DMS53 treated with DMSO at 0.1 percent for 48 hours (cell line): ENCODE data around the gene LEP.
"Not testable (repeated sequence)": the region's sequence is repeated elsewhere in the genome, so short reads cannot be mapped to it uniquely, and the experiment has no call there.

Source experiments
- DNase-seq: peaks from one replicate; lab custom pipeline; 2025; ENCODE audit not compliant: unreplicated experiment; lab: John Stamatoyannopoulos, UW

LEP gene

DNA sequence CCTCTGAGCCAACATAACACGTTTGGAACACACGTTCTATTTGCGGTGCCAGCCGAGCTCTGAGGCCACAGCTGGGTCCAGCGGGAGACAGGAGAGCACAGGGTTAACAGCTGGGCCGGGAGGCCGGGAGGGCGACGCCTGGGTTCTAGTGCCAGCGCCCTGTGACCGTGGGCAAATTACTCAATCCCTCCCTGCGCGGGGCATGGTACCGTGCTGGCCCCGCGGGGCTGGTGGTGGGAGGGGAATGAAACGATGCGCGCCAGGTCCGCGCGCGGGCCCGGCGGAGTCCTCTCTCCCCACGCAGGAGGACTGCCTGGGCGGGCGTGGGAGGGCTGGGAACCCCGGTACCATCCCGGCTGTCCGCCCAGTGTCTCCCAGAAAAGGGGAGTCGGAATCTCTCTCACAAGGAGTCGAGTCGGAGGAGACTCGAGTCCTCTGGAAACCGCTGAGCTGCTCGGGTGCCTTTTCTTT is 30.4 kb downstream of the LEP start:
- peak; percentile 16 for DNase-seq

DNA sequence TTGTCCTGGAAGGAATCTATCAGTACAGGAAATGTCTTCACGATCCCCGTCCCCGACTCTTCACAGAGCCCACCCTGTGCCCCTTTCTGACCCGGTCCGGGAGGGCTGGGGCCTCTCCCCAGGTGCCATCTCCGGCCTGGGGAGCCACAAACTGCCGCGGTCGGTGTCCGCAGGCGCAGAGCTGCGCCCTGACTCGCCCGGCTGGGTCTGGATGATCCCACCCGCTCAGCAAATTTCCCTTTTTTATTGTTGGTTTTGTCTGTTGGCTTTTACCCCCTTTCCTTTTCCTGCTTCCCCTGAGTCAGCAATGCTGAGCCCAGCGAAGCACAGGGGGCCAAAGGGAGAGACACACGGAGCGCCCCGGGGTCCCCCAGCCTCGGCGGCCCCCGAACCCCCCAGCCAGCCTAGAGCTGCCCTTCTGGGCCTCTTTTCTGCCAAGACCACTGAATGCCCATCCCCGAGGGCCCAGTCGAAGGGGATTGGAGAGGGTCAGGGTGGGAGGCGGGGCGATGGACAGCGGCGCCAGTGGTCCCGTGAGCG is 30.9 kb downstream of the LEP start:
- DNase-seq: no peak

DNA sequence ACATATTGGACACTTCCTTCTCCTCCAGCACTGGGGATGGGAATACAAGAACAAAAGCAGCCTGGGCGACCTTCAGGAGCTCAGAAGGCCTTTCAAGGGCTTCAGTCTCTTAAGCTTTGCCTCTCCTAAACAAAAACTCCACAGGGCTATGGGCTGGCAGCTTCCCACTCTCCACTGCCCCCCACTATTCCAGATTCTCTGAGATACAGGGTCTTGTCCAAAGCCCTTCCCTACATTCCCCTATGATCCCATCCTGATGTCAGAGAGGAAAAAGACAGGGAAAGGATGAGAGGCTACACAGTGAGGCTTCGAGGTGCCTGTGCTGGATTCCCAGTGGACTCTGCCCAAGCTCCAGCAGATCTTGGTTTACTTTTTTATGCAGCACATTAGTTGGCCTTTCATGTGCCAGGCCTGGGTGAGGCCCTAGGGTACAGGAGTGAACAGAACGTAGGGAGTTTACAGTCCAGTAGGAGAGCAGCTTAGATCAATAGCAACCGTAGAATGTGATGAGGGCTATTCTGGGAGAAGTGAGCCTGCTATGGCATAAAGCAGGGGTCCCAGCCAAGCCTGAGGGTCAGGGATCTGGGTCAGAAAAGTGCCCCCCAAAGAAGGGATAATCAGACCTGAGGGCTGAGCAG is 33.3 kb downstream of the LEP start:
- no peak for DNase-seq

DNA sequence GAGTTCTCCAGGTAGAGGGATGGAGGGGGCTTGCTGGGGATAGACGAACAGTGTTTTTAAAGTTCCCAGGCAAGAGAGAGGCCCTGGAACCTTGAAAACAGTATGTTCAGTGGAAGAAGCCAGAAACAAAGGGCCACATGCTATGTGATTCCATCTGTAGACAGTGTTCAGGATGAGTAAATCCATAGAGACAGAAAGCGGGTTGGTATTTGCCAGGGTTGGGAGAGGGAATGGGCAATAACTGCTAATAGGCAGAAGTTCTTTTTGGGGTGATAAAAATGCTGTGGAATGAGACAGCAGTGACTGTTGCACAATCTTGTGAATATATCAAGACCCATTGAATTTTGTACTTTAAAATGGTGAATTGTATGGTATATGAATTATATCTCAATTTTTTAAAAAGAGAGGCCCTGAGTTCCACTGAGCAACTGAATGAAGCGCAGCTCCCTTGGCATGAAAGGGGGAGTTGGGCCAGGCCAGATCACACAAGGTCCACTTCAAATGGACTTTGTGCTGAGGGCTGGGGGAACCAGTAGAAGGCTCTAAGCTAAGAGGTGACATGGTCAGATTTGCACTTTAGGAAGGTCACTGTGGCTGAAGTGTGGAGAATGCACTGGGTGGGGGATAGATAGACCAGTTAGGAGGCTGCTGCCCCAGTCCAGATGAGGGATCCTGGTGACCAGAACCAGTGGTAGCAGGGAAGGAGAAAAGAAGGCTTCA is 34.0 kb downstream of the LEP start:
- no peak for DNase-seq

DNA sequence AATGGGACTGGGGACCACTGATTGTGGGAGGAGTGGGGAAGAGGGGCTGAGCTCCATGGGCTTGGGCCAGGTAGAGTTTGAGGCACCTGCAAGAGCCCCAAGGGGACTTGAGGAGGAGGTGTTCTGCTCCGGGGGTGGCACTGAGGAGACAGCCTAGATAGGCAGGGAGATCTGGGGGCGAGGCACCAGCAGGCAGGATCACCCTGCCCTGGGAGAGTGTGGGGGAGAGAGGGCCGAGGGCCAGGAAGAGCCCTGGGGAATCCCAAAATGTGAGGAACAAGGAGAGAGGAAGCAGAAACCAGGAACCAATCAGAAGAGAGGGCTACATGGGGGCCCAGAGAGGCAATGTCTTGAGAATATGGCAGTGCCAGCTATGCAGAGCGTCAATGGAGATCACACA is 34.6 kb downstream of the LEP start:
- DNase-seq: no peak

DNA sequence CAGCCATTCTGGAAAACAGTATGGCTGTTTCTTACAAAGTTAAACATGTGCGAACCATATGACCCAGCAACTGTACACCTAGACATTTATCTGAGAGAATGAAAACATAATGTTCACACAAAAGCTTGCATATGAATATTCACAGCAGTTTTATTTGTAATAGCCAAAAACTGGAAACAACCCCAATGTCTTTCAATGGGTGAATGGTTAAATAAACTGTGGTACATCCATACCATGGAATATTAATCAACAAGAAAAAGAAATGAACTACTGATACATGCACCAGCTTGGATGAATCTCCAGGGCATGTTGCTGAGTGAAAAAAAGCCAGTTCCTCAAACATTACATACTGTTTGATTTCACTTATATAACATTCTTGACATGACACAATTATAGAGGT is 37.3 kb downstream of the LEP start:
- DNase-seq: no peak

DNA sequence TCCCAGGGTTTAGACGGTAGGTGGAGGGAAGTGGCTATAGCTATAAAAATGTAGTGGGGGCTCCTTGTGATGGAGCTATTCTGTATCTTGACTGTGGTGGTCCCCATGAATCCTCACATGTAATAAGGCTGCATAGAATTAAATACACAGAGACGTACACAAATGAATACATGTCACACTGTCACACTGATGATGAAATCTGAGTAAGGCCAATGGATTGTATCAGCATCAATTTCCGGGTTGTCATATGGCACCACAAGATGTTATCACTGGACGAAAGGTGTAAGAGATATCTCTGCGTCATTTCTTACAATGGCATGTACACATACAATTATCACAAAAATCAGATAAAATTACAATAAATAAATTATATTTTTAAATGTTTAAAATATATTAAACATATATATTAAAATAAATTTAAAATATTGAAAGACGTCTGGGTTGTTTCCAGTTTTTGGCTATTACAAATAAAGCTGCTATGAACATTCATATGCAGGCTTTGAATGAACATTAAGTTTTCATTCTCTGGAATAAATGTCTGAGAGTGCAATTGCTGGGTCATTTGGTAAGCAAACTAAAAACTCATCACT is 38.1 kb downstream of the LEP start:
- DNase-seq: no peak

DNA sequence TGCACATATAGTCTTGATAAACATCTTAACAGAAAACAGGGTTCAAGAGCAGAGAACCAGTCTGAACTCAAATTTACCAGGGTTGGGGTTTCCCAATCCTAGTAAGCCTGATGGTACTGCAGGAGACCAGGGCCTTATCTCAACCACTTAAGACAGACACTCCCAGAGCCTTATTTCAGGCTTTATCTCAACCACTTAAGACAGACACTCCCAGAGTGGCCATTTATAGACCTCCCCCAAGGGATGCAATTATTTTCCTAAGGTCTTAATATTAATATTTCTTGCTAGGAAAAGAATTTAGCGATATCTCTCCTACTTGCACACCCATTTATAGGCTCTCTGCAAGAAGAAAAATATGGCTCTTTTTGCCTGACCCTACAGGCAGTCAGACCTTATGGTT is 39.4 kb downstream of the LEP start:
- not testable (repeated sequence) for DNase-seq

DNA sequence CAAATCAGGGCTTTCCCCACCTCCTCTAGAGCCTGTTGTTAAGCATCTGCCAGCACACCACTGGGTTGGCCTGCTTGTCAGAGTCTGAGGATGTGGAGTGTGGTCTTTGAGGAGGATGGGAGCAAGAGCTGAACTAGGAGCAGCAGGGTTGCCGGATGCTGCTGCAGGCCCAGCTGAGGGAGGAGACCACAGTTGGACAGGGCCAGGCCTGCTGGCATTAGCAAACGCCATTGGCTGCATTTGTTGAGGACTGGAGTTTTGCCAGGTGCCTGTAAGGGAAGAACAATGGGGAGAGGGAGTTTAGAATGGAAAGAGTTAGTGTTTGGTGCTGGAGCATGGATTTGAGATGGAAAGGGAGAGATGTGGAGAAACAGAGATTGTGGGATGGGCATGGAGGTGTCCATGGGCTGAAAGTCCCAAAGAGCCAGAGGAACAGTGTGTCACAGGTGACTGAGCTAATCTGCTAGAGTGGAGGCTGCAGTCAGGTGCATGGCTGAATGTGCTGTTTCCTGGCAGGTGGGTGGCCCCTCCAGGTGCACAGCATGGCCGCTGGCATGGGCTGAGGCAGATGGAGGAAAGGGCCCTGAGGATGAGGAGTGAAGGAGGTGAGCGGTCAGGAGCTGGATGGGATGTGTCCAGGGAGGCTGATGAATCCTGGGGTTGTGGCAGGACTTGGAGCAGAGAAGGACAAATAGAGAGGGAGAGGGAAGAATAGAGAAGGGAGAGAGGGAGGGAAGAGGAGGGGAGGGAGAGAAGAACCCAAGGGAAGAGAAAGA is 40.7 kb downstream of the LEP start:
- DNase-seq: no peak

DNA sequence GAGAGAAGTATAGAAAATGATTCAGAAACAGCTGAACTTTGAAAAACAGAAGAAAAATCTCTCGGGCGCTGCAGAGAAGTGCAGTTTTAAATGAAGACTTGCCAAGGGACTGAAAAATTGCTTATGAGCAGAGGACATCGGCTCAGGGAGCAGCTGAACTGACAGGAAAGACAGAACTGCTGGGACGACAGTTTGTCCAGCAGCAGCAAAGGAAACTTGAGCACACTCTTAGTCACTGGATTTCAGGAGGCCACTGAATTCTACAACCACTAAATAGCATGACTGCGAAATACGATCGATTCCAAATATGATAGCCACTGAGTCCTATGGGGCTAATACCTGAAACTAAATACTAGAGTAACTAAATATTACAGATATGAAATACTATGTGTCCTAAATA is 43.0 kb downstream of the LEP start:
- DNase-seq: no peak

DNA sequence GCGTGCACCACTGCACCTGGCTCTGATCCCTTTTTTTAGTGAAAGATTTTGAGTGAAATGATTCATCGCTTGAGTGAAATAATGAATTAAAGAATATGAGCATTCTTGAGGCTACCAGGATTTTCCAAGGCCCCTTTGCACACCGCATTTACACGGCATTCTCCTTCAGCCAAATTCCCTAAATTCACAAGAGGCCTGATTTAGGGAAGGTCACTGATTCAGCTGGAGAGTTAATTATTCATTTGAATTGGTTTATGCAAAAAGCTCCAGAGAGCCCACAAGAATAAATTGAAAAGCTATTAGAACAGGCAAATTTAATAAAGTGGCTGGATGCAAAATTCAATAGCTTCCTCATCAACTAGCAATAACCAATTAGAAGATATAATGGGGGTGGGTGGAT is 46.5 kb downstream of the LEP start:
- no peak for DNase-seq

DNA sequence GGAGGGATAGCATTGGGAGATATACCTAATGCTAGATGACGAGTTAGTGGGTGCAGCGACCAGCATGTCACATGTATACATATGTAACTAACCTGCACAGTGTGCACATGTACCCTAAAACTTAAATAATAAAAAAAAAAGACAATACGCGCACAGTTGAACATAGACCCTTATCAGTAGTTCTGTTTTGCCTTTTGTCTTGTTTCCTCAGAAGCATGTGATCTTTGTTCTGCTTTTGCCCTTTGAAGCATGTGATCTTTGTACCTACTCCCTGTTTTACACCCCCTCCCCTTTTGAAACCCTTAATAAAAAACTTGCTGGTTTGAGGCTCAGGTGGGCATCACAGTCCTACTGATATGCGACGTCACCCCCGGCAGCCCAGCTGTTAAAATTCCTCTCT is 56.9 kb downstream of the LEP start:
- DNase-seq: not testable (repeated sequence)

DNA sequence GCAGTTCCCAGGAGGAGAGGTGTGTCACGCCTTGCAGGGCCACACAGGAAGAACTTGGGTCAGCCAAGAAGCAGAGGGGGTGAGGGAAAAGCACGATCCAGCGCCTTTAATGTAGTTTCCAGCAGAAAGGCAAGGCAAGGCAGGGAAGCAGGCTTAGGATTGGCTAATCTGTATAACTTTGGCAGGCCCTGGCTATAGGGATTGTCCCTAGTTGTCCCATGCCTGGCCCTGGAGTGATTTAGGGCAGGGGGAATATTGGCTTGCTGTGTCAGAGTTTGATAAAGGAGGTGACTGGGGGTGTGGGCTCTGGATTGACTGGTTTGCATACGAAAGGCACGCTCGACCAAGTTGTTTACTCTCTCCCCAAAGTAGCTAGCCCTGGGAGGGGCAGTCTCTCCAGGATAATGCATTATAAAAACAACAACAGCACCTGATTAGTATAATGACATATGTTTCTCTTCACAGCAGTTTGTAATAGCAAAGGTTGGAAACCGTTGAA is 58.1 kb downstream of the LEP start:
- DNase-seq: no peak

DNA sequence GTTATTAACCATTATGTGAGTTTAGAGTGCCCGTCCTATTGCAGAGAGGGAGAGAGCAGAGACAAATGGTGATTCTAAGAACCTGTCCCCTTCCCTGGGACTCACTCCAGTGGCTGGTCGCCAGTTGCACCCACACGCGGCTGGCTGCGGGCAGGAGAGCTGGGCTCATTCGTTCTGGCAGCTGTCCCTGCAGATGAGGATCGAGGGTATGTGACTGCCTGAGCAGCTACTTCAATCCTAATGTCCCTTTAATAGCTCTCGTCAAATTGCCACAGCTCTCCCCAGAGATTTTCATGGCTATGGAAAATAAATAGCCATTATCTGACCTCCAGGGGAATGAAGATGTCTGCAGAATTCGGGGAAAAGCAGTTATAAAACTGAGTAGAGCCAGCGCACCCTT is 61.1 kb downstream of the LEP start:
- no peak for DNase-seq

DNA sequence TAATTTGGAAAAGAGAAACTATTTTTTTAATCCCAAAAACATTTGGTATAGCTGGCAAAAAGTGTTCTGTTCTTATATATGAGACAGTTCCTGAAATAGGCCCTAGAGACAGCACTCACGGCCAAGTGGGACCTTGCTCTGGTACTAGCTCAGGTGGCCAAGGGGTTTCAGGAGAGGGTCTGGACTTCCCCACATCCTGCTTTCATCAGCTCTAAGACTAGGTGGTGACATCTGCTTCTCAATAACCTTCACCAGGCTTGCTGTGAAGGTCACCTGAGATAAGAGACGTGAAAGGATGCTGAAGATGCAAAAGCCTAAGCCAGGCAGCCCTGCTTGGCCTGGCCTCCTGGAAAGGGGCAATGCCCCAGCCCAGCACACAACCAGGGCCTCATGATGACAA is 62.1 kb downstream of the LEP start:
- DNase-seq: no peak

DNA sequence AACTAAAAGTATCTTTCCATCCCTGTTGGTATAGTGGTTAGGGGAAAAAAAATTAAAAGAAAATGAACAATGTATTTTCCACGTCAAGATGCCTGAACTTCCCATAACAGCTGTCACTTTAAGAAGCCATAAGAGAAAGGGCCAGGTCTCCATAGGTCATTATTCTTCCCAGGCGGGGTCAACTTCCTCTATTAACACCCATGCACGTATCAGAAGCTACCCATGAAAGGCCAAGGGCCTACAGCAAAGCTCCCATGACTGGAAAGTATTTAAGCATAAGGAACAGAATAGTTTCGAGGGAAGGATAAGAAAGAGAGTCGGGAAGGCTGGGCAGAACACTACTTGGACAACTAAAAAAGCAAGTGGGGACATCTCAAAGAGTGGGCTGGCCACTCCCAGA is 62.6 kb downstream of the LEP start:
- DNase-seq: no peak

DNA sequence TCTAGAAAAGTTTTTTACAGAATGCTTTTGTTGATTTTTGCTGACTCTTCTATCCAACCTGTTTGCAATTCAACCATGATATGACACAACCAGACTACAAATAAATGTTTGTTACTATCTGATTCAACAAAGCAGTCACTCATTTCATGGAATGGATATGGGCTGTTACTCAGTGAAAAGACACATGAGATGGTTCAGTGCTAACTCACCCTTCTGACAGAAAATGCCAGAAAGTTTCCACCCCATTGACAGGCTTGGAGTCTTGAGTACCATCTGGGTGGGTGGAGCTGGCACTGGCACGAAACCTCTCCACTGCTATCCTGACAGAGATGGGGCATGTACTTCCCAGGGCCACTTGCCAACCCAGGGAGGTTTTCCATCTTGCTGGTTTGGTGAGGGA is 63.1 kb downstream of the LEP start:
- no peak for DNase-seq

DNA sequence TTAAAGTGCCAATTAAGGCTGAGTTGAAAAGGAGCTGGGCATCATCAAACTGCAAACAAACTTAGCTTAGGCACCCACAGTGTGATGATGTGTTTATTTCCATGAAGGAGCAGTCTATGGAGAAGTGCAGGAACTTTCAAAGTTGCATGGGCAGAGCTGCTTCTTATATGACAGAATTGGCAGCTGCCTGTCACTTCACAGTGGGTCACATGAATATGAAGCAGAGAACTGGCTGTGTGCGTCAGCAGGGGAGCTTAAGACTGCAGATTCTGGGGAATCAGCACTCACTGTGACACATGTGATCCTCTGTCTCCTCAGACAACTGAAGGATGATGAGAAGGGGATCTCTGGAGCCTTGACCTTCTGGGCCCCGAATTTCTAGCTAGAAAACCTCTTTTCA is 66.0 kb downstream of the LEP start:
- DNase-seq: no peak
